Measurements from ENCODE around the gene ERLEC1. TPM values are rescaled to one million over a fixed set of nuclear protein-coding genes. Genes with fewer than 3 reads are reported as not detected.
A peak's percentile ranks its signal among the peaks of the same experiment; 100 is the strongest.

ERLEC1 gene
- total RNA-seq, 2 donors from 2014 or later: 70.3 to 73.2 TPM

GRCh38 chr2:53854678-53855077 is 67.8 kb downstream of the ERLEC1 start:
- Histone ChIP-seq H3K4me3 (no peak overlapping the region), H3K4me1 (replicated peaks) (no peaks in the 10 kb centered on the region), H3K9me3 (no peaks in the 10 kb centered on the region), H3K27ac (no peak overlapping the region), H3K36me3 (no peaks in the 10 kb centered on the region), H3K27me3 (replicated peaks; ENCODE audit: insufficient read depth) (no peaks in the 10 kb centered on the region)
- DNase-seq (ENCODE audit: low spot score): no peak
- TF ChIP-seq POLR2AphosphoS5 (IDR thresholded peaks at IDR 0.05): no peak
- TF ChIP-seq POLR2A (IDR thresholded peaks at IDR 0.05): no peak
- TF ChIP-seq CTCF (IDR thresholded peaks at IDR 0.05): no peak
- intact Hi-C loops (cut with DNase I): no loop called here
- 88% methylated on average over 2 of the region's 2 CpGs for WGBS

- Histone ChIP-seq H3K27me3 (replicated peaks; ENCODE audit: insufficient read depth) (no peaks in the 10 kb centered on the region), H3K36me3 (no peaks in the 10 kb centered on the region), H3K9me3 (no peaks in the 10 kb centered on the region), H3K4me1 (replicated peaks) (no peaks in the 10 kb centered on the region), H3K4me3 (no peak overlapping the region), H3K27ac (no peak overlapping the region)
- WGBS: 93% methylated on average over 2 of the region's 2 CpGs
- TF ChIP-seq CTCF (IDR thresholded peaks at IDR 0.05) (no peak), POLR2AphosphoS5 (IDR thresholded peaks at IDR 0.05) (no peak), POLR2A (IDR thresholded peaks at IDR 0.05) (no peak)
- DNase-seq (ENCODE audit: low spot score): no peak
- intact Hi-C loops (cut with DNase I): no loop called here
Measured at GRCh38 chr2:53856272-53856671, 69.4 kb downstream of the ERLEC1 start.

GRCh38 chr2:53859206-53860181 is 72.7 kb downstream of the ERLEC1 start, which contains the start of gene GPR75:
GPR75 (minus strand) TSS chr2:53859967; CDS start chr2:53854756, 5,211 bp downstream.
- intact Hi-C loops (cut with DNase I): no loop called here
- DNase-seq (ENCODE audit: low spot score): peak; percentile 29
- 14% methylated on average over 42 of the region's 72 CpGs for WGBS
- no peaks in the 10 kb centered on the region for H3K4me1 ChIP-seq (replicated peaks)
- TF ChIP-seq CTCF (IDR thresholded peaks at IDR 0.05) (no peak), POLR2A (IDR thresholded peaks at IDR 0.05) (no peak), POLR2AphosphoS5 (IDR thresholded peaks at IDR 0.05) (no peak)
- H3K4me3 ChIP-seq: peak within 1 kb of the TSS; percentile 42 to 46
- H3K36me3 ChIP-seq: no peaks in the 10 kb centered on the region
- H3K9me3 ChIP-seq: no peaks in the 10 kb centered on the region
- no peaks in the 10 kb centered on the region for H3K27me3 ChIP-seq (replicated peaks; ENCODE audit: insufficient read depth)
- H3K27ac ChIP-seq: peak within 1 kb of the TSS; percentile 38 to 66

GRCh38 chr2:53861824-53862223 is 75.0 kb downstream of the ERLEC1 start:
- WGBS: 92% methylated on average over 5 of the region's 5 CpGs
- intact Hi-C loops (cut with DNase I): no loop called here
- TF ChIP-seq POLR2AphosphoS5 (IDR thresholded peaks at IDR 0.05): no peak
- TF ChIP-seq CTCF (IDR thresholded peaks at IDR 0.05): no peak
- no peak for TF ChIP-seq POLR2A (IDR thresholded peaks at IDR 0.05)
- no peaks in the 10 kb centered on the region for H3K9me3 ChIP-seq
- no peaks in the 10 kb centered on the region for H3K27me3 ChIP-seq (replicated peaks; ENCODE audit: insufficient read depth)
- H3K4me1 ChIP-seq (replicated peaks): no peaks in the 10 kb centered on the region
- H3K4me3 ChIP-seq: no peak overlapping the region
- no peak overlapping the region for H3K27ac ChIP-seq
- DNase-seq (ENCODE audit: low spot score): no peak
- no peaks in the 10 kb centered on the region for H3K36me3 ChIP-seq

All from prostate gland (tissue), 2 donors.